Lung (tissue), 12 donors: ENCODE results near the gene COL6A3. TPM values are rescaled to one million over a fixed set of nuclear protein-coding genes. Genes with fewer than 3 reads are reported as not detected.

Experiments
- ATAC-seq: fragments of 200-7000 bp; cut with Tn5 transposase; one replicate; pipeline ENCODE4 v1.9.1; 2020; ENCODE audit warnings: moderate number of reproducible peaks; ENCODE audit not compliant: insufficient read depth, low FRiP score
- DNase-seq, 3 donors: peaks; one replicate each; pipeline ENCODE4 v3.0.0-alpha.2; 2013 to 2017
- H3K27ac ChIP-seq, 2 donors: one replicate each; pipeline ENCODE4 v1.5.1; 2013; ENCODE audit warnings: mild to moderate bottlenecking in 2 of 2, moderate library complexity in 2 of 2, control low read depth in 1 of 2, inconsistent platforms in 1 of 2, low read depth in 1 of 2, low read length in 1 of 2
- H3K27me3 ChIP-seq, 3 donors: one replicate each; pipeline ENCODE4 v1.5.1; 2013; ENCODE audit warnings: low read length in 2 of 3; ENCODE audit not compliant: control insufficient read depth in 3 of 3, insufficient read depth in 3 of 3
- H3K36me3 ChIP-seq, 4 donors: one replicate each; pipeline ENCODE4 v1.5.1; 2013; ENCODE audit warnings: low read length in 4 of 4, mild to moderate bottlenecking in 1 of 4, moderate library complexity in 1 of 4; ENCODE audit not compliant: control insufficient read depth in 4 of 4, insufficient read depth in 4 of 4
- H3K4me1 ChIP-seq, 5 donors: one replicate each; pipeline ENCODE4 v1.5.1; 2013; ENCODE audit warnings: low read length in 5 of 5, mild to moderate bottlenecking in 2 of 5, moderate library complexity in 1 of 5; ENCODE audit not compliant: control insufficient read depth in 5 of 5, insufficient read depth in 5 of 5
- H3K4me3 ChIP-seq: one replicate; pipeline ENCODE4 v1.5.1; 2013; ENCODE audit warnings: mild to moderate bottlenecking, control low read depth, moderate library complexity
- H3K9ac ChIP-seq, 2 donors: one replicate each; pipeline ENCODE4 v1.5.1; 2013; ENCODE audit warnings: low read length in 2 of 2, control low read depth in 1 of 2; ENCODE audit not compliant: insufficient read depth in 1 of 2
- H3K9me3 ChIP-seq, 4 donors: one replicate each; pipeline ENCODE4 v1.5.1; 2013; ENCODE audit warnings: low read length in 3 of 4, mild to moderate bottlenecking in 1 of 4, moderate library complexity in 1 of 4; ENCODE audit not compliant: control insufficient read depth in 4 of 4, insufficient read depth in 3 of 4
- WGBS, 2 donors: extraction: QIAGEN DNeasy Blood & Tissue Kit; methylation state at CpG; one replicate each; pipeline ENCODE4 v1.1.7; 2013; 5-methylcytosine and 5-hydroxymethylcytosine counted together
- polyA plus RNA-seq, 2 donors: library from polyadenylated mRNA; stranded (reverse); fragments of 200-250 nt; gene quantifications; one replicate each; pipeline ENCODE4 v1.2.1, GENCODE V29; 2013
- total RNA-seq, 2 donors: library from RNA; depleted of rRNA in 1 of 2; stranded (reverse); fragments of >200 nt in 1 of 2; gene quantifications; one replicate each; pipeline ENCODE4 v1.2.1, GENCODE V29; 2014 to 2021
- TF ChIP-seq, protein P1 (sequence below): IDR thresholded peaks from 2 replicates; pipeline ENCODE4 v1.5.1; 2012; ENCODE audit warnings: mild to moderate bottlenecking; ENCODE audit errors: control extremely low read depth, extremely low read depth
- donor health status: control.
- donor health status: control.
- donor health status: Bipolar disorder and iron deficiency.
- donor health status: healthy.
- donor health status: DM: yes; HTN: yes; CAD: no.

The COL6A3 gene
- total and polyA plus RNA-seq, 4 donors, result 36.4 to 548 (median 277) TPM

DNA sequence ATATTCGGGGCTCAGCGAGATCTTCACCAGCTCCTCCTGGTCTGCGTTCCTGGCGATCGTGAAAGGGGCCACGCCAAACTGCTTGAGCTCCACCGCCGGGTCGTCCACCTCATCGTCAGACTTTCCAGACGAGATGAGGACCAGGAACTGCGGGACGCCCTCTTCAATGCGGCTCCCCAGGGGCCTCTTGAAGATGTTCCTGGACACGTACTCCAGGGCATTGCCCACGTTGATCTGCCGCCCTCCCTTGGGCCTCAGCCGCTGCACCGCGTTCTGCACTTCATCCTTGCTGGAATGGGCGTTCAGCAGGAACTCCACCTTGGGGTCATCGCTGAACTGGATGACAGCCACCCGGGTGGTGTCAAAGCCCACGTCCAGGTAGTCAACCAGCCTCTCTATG, 42.1 kb downstream of the COL6A3 start:
- Histone ChIP-seq H3K9ac (no peak overlapping the region), H3K27me3 (no peaks in the 10 kb centered on the region), H3K36me3 (peaks cover 0 to 83% (median 33%) of the 10 kb centered on the region in 4 donors), H3K4me3 (no peak overlapping the region), H3K4me1 (no peaks in the 10 kb centered on the region), H3K27ac (no peak overlapping the region), H3K9me3 (peaks cover 0 to 1% (median 0%) of the 10 kb centered on the region in 4 donors)
- WGBS, 2 donors, result 92 to 95% methylated on average over 24 of the region's 24 CpGs
- ATAC-seq, result no peak
- no peak for DNase-seq
- TF ChIP-seq, protein P1, sequence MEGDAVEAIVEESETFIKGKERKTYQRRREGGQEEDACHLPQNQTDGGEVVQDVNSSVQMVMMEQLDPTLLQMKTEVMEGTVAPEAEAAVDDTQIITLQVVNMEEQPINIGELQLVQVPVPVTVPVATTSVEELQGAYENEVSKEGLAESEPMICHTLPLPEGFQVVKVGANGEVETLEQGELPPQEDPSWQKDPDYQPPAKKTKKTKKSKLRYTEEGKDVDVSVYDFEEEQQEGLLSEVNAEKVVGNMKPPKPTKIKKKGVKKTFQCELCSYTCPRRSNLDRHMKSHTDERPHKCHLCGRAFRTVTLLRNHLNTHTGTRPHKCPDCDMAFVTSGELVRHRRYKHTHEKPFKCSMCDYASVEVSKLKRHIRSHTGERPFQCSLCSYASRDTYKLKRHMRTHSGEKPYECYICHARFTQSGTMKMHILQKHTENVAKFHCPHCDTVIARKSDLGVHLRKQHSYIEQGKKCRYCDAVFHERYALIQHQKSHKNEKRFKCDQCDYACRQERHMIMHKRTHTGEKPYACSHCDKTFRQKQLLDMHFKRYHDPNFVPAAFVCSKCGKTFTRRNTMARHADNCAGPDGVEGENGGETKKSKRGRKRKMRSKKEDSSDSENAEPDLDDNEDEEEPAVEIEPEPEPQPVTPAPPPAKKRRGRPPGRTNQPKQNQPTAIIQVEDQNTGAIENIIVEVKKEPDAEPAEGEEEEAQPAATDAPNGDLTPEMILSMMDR, result no peak

GRCh38 chr2:237365671-237366070, 48.3 kb downstream of the COL6A3 start:
- ATAC-seq, result no peak
- Histone ChIP-seq H3K9me3 (no peaks in the 10 kb centered on the region), H3K27me3 (peaks cover 0 to 2% (median 0%) of the 10 kb centered on the region in 3 donors), H3K27ac (no peak overlapping the region), H3K4me1 (peaks cover 0 to 16% (median 0%) of the 10 kb centered on the region in 5 donors), H3K9ac (no peak overlapping the region), H3K36me3 (peaks cover 0 to 87% (median 40%) of the 10 kb centered on the region in 4 donors), H3K4me3 (no peak overlapping the region)
- TF ChIP-seq, protein P1, result no peak
- no peak for DNase-seq
- WGBS, 2 donors, result 93 to 94% methylated on average over 19 of the region's 19 CpGs

DNA sequence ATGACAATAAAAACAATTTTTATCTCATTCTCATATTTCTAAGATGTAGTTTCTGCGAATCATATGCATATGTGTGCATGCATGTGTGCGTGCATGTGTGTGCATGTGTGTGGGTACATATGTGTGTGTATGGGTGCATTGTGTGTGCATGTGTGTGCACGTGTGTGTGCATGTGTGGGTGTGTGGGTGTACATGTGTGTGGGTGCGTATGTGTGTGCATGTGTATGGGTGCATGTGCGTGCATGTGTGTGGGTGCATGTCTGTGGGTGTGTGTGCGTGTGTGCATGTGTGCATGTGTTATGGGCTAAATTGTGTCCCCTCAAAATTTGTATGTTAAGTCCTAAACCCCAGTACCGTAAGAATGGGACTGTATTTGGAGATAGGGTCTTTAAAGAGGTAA, 49.3 kb downstream of the COL6A3 start:
- WGBS, 2 donors, result 92 to 94% methylated on average over 7 of the region's 7 CpGs
- peaks cover 0 to 92% (median 44%) of the 10 kb centered on the region in 4 donors for H3K36me3 ChIP-seq
- H3K27ac ChIP-seq, result no peak overlapping the region
- no peaks in the 10 kb centered on the region for H3K9me3 ChIP-seq
- ATAC-seq (no peak), DNase-seq (no peak)
- H3K4me1 ChIP-seq, result peaks cover 0 to 19% (median 0%) of the 10 kb centered on the region in 5 donors
- H3K4me3 ChIP-seq, result no peak overlapping the region
- H3K27me3 ChIP-seq, result peaks cover 0 to 2% (median 0%) of the 10 kb centered on the region in 3 donors
- TF ChIP-seq, protein P1, result no peak
- no peak overlapping the region for H3K9ac ChIP-seq
